ENCODE results near the gene SRBD1. TPM values are rescaled to one million over a fixed set of nuclear protein-coding genes. Genes with fewer than 3 reads are reported as not detected.
"Not testable (repeated sequence)": the region's sequence is repeated elsewhere in the genome, so short reads cannot be mapped to it uniquely, and the experiment has no call there.

Gene SRBD1
- total RNA-seq, 8 experiments from 2014 or later, result 17.0 to 27.1 (median 20.4) TPM

DNA sequence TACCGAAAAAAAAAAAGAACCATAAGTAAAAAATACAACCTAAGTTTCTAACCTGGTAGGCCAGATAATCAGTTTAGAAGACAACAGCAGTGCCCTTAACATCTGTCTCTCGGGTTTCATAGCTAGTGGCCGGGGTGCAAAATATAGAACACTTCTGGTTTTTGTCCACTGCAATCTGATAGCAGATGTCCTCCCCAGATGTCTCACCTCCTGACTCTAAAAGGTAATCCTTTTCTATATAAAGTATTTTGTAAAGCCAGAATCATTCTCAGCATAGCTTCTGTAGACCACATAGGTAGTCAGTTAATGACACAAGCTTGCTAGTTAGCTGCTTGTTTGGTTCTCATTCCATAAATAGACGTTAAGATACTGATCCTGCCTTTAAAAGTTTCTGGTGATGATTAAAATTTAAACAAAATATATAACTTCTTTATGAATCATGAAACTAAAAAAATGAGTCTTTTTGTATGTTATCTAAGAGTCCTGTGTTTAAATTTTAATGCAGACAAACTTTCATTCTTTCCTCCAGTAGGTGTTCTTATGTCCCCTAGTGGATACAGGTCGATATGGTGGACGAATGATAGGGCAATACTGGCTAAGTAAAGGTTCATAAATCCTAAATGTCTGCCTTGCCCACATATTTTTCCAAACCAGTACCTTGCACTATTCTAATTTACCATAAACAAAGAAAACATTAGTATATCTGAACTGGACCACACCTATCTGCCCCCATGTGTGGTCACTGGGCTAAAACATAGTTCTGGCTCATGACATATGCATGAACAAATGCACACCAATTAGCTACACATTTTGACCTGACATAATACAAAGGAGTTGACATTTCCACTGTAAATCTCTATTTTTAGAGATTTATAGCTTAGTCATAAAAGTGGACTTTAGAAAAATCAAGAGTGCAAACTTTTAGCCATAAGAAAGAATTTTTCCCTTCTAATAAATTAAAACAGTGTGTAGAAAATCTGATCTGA is 171.0 kb downstream of the SRBD1 start:
- Histone ChIP-seq H3K4me1 (replicated peaks in 1 of 2) (no peaks in the 10 kb centered on the region), H3K27ac (no peak overlapping the region), H3K4me3 (no peak overlapping the region)
- ATAC-seq (replicated peaks in 6 of 8), result peak in 3 of 8 experiments; percentile 45 to 78 (median 54)
- in situ Hi-C loops (cut with MboI; ENCODE audit: low pct_unique_long_range_greater_than_20kb in 2 of 9, low sequenced_read_pairs in 9 of 9, unreplicated experiment in 9 of 9), result no loop called here
- 81 to 97% (median 88%) methylated on average over 3 to 6 of the region's 6 CpGs; no CpG with 5 or more reads in 1 of the 10 experiments for WGBS, 10 experiments

- H3K4me1 ChIP-seq (replicated peaks in 1 of 2), result no peaks in the 10 kb centered on the region
- WGBS, 10 experiments, result 85 to 100% (median 94%) methylated on average over 2 to 3 of the region's 3 CpGs
- ATAC-seq (replicated peaks in 6 of 8), result no peak
- H3K27ac ChIP-seq, result no peak overlapping the region
- in situ Hi-C loops (cut with MboI; ENCODE audit: low pct_unique_long_range_greater_than_20kb in 2 of 9, low sequenced_read_pairs in 9 of 9, unreplicated experiment in 9 of 9), result no loop called here
- no peak overlapping the region for H3K4me3 ChIP-seq
Observed at GRCh38 chr2:45438872-45439665, 172.0 kb downstream of the SRBD1 start.

- WGBS, 10 experiments, result 55 to 100% (median 93%) methylated on average over 1 to 2 of the region's 2 CpGs; no CpG with 5 or more reads in 1 of the 10 experiments
- in situ Hi-C loops (cut with MboI; ENCODE audit: low pct_unique_long_range_greater_than_20kb in 2 of 9, low sequenced_read_pairs in 9 of 9, unreplicated experiment in 9 of 9), result no loop called here
- no peak for ATAC-seq (replicated peaks in 6 of 8)
- H3K27ac ChIP-seq, result no peak overlapping the region
- H3K4me3 ChIP-seq, result no peak overlapping the region
- no peaks in the 10 kb centered on the region for H3K4me1 ChIP-seq (replicated peaks in 1 of 2)
Observed at GRCh38 chr2:45436456-45436855, 174.6 kb downstream of the SRBD1 start.

DNA sequence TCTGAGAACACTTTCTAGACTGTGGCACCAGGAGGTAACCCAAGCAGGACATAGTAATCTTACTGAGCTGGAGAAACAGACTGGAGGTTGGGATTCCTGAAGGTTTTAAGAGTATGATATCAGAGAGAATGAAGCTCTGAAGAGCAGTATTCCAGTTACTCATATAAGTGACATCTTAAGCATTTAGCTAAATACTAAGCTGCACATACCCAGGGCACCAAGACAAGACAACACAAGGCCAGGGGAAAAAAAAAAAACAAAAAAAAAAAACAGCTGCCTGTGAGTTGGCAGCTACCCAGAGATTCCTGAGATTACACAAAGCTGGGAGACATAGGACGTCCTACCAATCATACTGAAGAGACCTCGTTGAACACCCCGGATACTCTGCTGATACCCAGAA is 175.8 kb downstream of the SRBD1 start:
- peak in 3 of 8 experiments; percentile 51 to 93 (median 53) for ATAC-seq (replicated peaks in 6 of 8)
- 78 to 100% (median 100%) methylated on average over 1 to 3 of the region's 3 CpGs; no CpG with 5 or more reads in 6 of the 10 experiments for WGBS, 10 experiments
- in situ Hi-C loops (cut with MboI; ENCODE audit: low pct_unique_long_range_greater_than_20kb in 2 of 9, low sequenced_read_pairs in 9 of 9, unreplicated experiment in 9 of 9), result no loop called here
- Histone ChIP-seq H3K27ac (no peak overlapping the region), H3K4me1 (replicated peaks in 1 of 2) (no peaks in the 10 kb centered on the region), H3K4me3 (no peak overlapping the region)

GRCh38 chr2:45433363-45433762 is 177.7 kb downstream of the SRBD1 start:
- WGBS, 10 experiments, result 20 to 100% (median 56%) methylated on average over 1 to 4 of the region's 4 CpGs
- H3K4me3 ChIP-seq, result no peak overlapping the region

DNA sequence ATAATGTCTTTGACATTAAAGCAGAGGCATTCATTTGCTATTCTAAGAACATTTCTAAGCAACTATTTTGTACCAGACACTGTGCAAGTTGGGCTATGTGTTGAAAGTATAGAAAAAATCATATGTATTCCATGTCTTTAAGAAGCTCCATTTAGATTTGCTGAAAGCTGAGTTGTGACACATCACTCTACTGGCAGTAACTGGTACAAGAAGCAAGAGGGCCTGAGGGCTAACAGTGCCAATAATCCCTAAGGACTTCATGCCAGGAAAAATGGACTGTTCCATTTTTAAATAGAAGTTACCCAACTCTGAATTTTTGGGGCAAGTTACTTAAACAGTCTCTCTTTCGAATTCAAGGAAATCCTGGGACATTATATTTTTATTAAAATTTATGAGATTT is 178.7 kb downstream of the SRBD1 start:
- no peak for ATAC-seq (replicated peaks in 6 of 8)
- 11 to 100% (median 87%) methylated on average over 1 of the region's 1 CpG; no CpG with 5 or more reads in 3 of the 10 experiments for WGBS, 10 experiments
- in situ Hi-C loops (cut with MboI; ENCODE audit: low pct_unique_long_range_greater_than_20kb in 2 of 9, low sequenced_read_pairs in 9 of 9, unreplicated experiment in 9 of 9), result no loop called here
- Histone ChIP-seq H3K4me1 (replicated peaks in 1 of 2) (no peaks in the 10 kb centered on the region), H3K4me3 (no peak overlapping the region), H3K27ac (no peak overlapping the region)

More at GRCh38 chr2:45433363-45433762, 177.7 kb downstream of the SRBD1 start:
- in situ Hi-C loops (cut with MboI; ENCODE audit: low pct_unique_long_range_greater_than_20kb in 2 of 9, low sequenced_read_pairs in 9 of 9, unreplicated experiment in 9 of 9), result no loop called here
- no peaks in the 10 kb centered on the region for H3K4me1 ChIP-seq (replicated peaks in 1 of 2)
- no peak for ATAC-seq (replicated peaks in 6 of 8)
- no peak overlapping the region for H3K27ac ChIP-seq

- in situ Hi-C loops (cut with MboI; ENCODE audit: low pct_unique_long_range_greater_than_20kb in 2 of 9, low sequenced_read_pairs in 9 of 9, unreplicated experiment in 9 of 9); H3K4me1 ChIP-seq (replicated peaks in 1 of 2); ATAC-seq (replicated peaks in 6 of 8); H3K4me3 ChIP-seq; H3K27ac ChIP-seq: not testable (repeated sequence)
- WGBS, 10 experiments, result 93 to 100% (median 96%) methylated on average over 3 to 4 of the region's 4 CpGs; no CpG with 5 or more reads in 5 of the 10 experiments
Observed at GRCh38 chr2:45426025-45426424, 185.0 kb downstream of the SRBD1 start.

- WGBS, 10 experiments, result 35 to 100% (median 84%) methylated on average over 1 to 2 of the region's 2 CpGs; no CpG with 5 or more reads in 1 of the 10 experiments
Observed at GRCh38 chr2:45422921-45423320, 188.1 kb downstream of the SRBD1 start.

DNA sequence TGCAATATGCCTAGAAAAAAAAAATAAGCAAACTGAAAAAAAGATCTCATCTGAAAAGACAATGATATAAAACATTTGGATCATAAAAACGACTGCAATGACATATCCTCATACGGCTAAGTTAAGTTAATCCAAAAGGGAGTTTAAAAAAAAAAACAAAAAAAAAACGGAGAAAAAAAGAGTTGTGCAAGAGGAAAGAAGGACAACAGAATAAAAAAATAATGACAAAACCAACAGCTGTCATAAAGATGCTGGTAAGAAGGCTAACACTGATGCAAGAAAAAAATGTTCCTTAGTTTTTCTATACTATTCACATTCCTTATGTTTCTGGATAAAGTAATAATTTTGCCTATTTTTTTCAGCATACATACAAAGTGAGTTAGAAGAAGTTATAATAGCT is 192.5 kb downstream of the SRBD1 start:
- Histone ChIP-seq H3K4me1 (replicated peaks in 1 of 2) (peaks cover 0 to 2% of the 10 kb centered on the region in 2 donors), H3K27ac (no peak overlapping the region), H3K4me3 (no peak overlapping the region)
- WGBS, 10 experiments, result 23 to 82% (median 71%) methylated on average over 2 to 3 of the region's 3 CpGs
- in situ Hi-C loops (cut with MboI; ENCODE audit: low pct_unique_long_range_greater_than_20kb in 2 of 9, low sequenced_read_pairs in 9 of 9, unreplicated experiment in 9 of 9), result no loop called here
- no peak for ATAC-seq (replicated peaks in 6 of 8)

More at GRCh38 chr2:45422921-45423320, 188.1 kb downstream of the SRBD1 start:
- no peak for ATAC-seq (replicated peaks in 6 of 8)
- in situ Hi-C loops (cut with MboI; ENCODE audit: low pct_unique_long_range_greater_than_20kb in 2 of 9, low sequenced_read_pairs in 9 of 9, unreplicated experiment in 9 of 9), result no loop called here
- no peaks in the 10 kb centered on the region for H3K4me1 ChIP-seq (replicated peaks in 1 of 2)
- no peak overlapping the region for H3K27ac ChIP-seq
- no peak overlapping the region for H3K4me3 ChIP-seq

- Histone ChIP-seq H3K4me3 (no peak overlapping the region), H3K27ac (no peak overlapping the region), H3K4me1 (replicated peaks in 1 of 2) (peaks cover 5 to 6% of the 10 kb centered on the region in 2 donors)
- no peak for ATAC-seq (replicated peaks in 6 of 8)
- in situ Hi-C loops (cut with MboI; ENCODE audit: low pct_unique_long_range_greater_than_20kb in 2 of 9, low sequenced_read_pairs in 9 of 9, unreplicated experiment in 9 of 9), result no loop called here
- 83 to 100% (median 100%) methylated on average over 1 to 2 of the region's 5 CpGs for WGBS, 10 experiments
Observed at GRCh38 chr2:45415534-45416123, 195.4 kb downstream of the SRBD1 start.

GRCh38 chr2:45412754-45413379 is 198.2 kb downstream of the SRBD1 start:
- WGBS, 10 experiments, result 0 to 51% (median 11%) methylated on average over 1 to 2 of the region's 2 CpGs; no CpG with 5 or more reads in 1 of the 10 experiments
- Histone ChIP-seq H3K27ac (no peak overlapping the region), H3K4me1 (replicated peaks in 1 of 2) (peaks cover 5 to 6% of the 10 kb centered on the region in 2 donors), H3K4me3 (no peak overlapping the region)
- peak; percentile 55 to 99 (median 92) for ATAC-seq (replicated peaks in 6 of 8)
- in situ Hi-C loops (cut with MboI; ENCODE audit: low pct_unique_long_range_greater_than_20kb in 2 of 9, low sequenced_read_pairs in 9 of 9, unreplicated experiment in 9 of 9), result no loop called here

DNA sequence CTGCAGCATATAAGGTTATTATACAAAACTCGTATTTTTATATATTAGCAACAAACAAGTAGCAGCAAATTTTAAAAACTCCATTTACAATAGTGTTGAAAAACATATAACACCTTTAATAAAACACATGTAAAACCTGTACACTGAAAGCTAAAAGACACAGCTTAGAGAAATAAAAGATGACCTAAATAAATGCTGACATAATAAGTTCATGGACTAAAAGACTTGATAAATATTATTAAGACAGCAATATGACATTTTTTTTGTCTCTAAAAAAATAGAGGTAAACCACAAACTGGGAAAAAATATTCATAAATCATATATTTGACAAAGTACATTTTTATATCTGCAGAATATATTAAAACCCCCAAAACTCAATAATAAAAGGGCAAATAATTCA is 201.4 kb downstream of the SRBD1 start:
- H3K27ac ChIP-seq, result no peak overlapping the region
- no peak overlapping the region for H3K4me3 ChIP-seq
- 85 to 100% (median 100%) methylated on average over 1 of the region's 1 CpG; no CpG with 5 or more reads in 1 of the 10 experiments for WGBS, 10 experiments
- peaks cover 5 to 8% of the 10 kb centered on the region in 2 donors for H3K4me1 ChIP-seq (replicated peaks in 1 of 2)
- ATAC-seq (replicated peaks in 6 of 8), result no peak
- in situ Hi-C loops (cut with MboI; ENCODE audit: low pct_unique_long_range_greater_than_20kb in 2 of 9, low sequenced_read_pairs in 9 of 9, unreplicated experiment in 9 of 9), result no loop called here
